SK-N-MC (cell line): Measurements from ENCODE around the gene CXCL12.

Experiments used
- EZH2 ChIP-seq: fragments of 200-600 bp; sonication (generic); IDR thresholded peaks from one replicate; pipeline ENCODE4 v1.6.1; 2017; ENCODE audit warnings: antibody characterized with exemption
- FOXP2 ChIP-seq: optimal IDR thresholded peaks from 2 replicates; pipeline ENCODE3; 2011; ENCODE audit warnings: mild to moderate bottlenecking, moderate library complexity; ENCODE audit not compliant: insufficient read depth; ENCODE audit errors: extremely low read length, control extremely low read depth
- POLR2AphosphoS5 ChIP-seq: IDR thresholded peaks from 2 replicates; pipeline ENCODE4 v1.6.1; 2012; ENCODE audit warnings: mild to moderate bottlenecking, low read depth, low read length, borderline replicate concordance

DNA sequence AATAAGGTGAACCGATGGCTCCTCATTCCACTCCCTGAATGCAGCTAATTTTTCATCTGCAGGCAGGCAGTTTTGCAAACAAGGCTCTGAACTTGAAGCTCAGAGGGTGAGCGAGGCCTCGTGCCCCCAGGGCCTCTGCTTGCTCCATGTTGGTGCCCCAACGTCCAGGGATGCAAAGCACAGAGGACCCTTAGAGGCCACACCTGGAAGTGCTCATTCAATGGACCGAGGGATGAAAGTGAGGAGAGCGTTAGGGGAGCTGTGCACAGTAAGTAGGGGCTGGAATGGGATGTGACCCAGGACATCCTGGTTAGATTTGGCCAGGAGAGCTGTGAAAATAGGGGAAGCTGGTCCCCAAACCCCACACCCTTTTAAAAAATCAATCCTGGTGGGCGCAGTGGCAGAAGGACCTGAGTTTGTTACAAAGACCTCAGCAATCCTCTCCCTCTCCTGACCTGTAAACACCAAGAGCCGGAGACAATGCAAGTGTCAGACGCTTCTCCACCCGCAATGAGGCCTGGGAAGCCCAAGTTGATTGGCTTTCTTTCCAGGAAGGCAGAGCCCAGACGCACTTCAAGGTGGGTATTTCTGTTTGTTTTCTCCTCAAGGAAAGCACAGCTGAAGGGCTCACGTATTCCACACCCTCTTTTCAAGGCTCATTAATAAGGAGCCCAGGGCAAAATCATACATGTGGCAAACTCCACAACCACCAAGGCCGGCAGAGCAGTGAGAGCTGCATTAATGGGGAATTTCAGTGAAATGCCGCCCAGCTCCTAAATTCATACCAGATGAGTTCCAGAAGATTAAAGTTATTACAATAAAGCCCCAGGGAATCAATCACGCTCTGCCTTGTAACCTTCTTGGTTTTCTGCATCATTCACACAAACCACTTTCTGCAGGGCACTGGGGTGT, 14.1 kb upstream of the CXCL12 start:
- TF ChIP-seq POLR2AphosphoS5 (no peak; the same call in 1 of the 2 replicates), EZH2 (no peak), FOXP2 (no peak)
